Measurements from ENCODE around the gene MESP1.

- TF ChIP-seq POLR2A (IDR thresholded peaks at IDR 0.05): no peak
- no peak for TF ChIP-seq POLR2AphosphoS5 (IDR thresholded peaks at IDR 0.05)
- TF ChIP-seq CTCF (IDR thresholded peaks at IDR 0.05): no peak
Observed at GRCh38 chr15:89784686-89784960, 33.6 kb upstream of the MESP1 start.
